Neutrophil (primary cell): ENCODE measurements around the gene LIPE.

Source experiments
- H3K27ac ChIP-seq: fragments of 200-600 bp; sonication (generic); 2 replicates; pipeline ENCODE4 v1.5.1; 2016; ENCODE audit warnings: mild to moderate bottlenecking, moderate library complexity
- H3K27me3 ChIP-seq: fragments of 200-600 bp; sonication (generic); 2 replicates; pipeline ENCODE4 v1.6.0; 2016; ENCODE audit warnings: mild to moderate bottlenecking
- H3K36me3 ChIP-seq: fragments of 200-600 bp; sonication (generic); 2 replicates; pipeline ENCODE4 v1.5.1; 2017
- H3K4me1 ChIP-seq, 2 experiments: fragments of 200-600 bp in 1 of 2; sonication (generic) in 1 of 2; 1 replicate in 1 of 2; 2 replicates in 1 of 2; pipeline versions ENCODE4 v1.5.1 to v1.6.1; 2013 to 2016; ENCODE audit warnings: low read depth in 1 of 2, low read length in 1 of 2, mild to moderate bottlenecking in 1 of 2, moderate library complexity in 1 of 2; ENCODE audit not compliant: control insufficient read depth in 1 of 2, insufficient read depth in 1 of 2
- H3K4me3 ChIP-seq, 2 experiments: fragments of 200-600 bp in 1 of 2; sonication (generic) in 1 of 2; 1 replicate in 1 of 2; 2 replicates in 1 of 2; pipeline ENCODE4 v1.5.1; 2013 to 2016; ENCODE audit warnings: low read depth in 1 of 2, low read length in 1 of 2, mild to moderate bottlenecking in 1 of 2, moderate library complexity in 1 of 2
- H3K9me3 ChIP-seq: fragments of 200-600 bp; sonication (generic); 2 replicates; pipeline ENCODE4 v1.5.1; 2016
- CTCF ChIP-seq: fragments of 200-600 bp; sonication (generic); IDR thresholded peaks from 2 replicates; pipeline ENCODE4 v1.5.1; 2016; ENCODE audit warnings: antibody characterized with exemption

LIPE gene

DNA sequence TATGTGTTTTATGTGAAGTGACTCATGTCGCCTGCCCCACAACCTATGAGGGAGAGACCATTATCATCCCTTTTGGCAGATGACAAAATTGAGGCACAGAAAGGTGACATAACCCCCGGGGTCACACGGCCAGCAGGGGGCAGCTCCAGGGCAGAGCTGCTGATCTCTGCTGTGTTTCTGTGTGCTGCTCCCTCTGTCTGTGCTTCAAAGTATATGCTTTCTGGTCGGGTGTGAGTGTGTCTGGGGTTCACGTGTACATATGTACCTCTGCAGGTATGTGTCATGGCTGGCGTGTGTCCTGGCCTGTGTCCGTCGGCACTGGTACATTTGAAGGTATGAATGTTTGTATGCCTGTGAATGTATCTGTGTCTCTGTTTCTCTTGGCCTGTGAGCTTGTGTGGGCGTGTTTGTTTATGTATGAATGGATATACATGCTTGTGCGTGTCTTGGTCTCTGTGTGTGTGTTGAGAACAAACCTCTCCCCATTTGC, 7.1 kb downstream of the LIPE start:
- Histone ChIP-seq H3K36me3 (peaks cover 8% of the 10 kb centered on the region), H3K4me3 (no peak overlapping the region), H3K27ac (peak overlapping the region; percentile 87), H3K9me3 (no peaks in the 10 kb centered on the region), H3K27me3 (peaks cover 16% of the 10 kb centered on the region), H3K4me1 (peaks cover 50 to 52% of the 10 kb centered on the region in 2 experiments)
- TF ChIP-seq CTCF: no peak

- Histone ChIP-seq H3K27ac (no peak overlapping the region), H3K9me3 (no peaks in the 10 kb centered on the region), H3K27me3 (peaks cover 8% of the 10 kb centered on the region), H3K36me3 (peaks cover 16% of the 10 kb centered on the region), H3K4me3 (no peak overlapping the region), H3K4me1 (peaks cover 43 to 44% of the 10 kb centered on the region in 2 experiments)
- TF ChIP-seq CTCF: no peak
Observed at GRCh38 chr19:42419309-42419708, 7.9 kb downstream of the LIPE start.

DNA sequence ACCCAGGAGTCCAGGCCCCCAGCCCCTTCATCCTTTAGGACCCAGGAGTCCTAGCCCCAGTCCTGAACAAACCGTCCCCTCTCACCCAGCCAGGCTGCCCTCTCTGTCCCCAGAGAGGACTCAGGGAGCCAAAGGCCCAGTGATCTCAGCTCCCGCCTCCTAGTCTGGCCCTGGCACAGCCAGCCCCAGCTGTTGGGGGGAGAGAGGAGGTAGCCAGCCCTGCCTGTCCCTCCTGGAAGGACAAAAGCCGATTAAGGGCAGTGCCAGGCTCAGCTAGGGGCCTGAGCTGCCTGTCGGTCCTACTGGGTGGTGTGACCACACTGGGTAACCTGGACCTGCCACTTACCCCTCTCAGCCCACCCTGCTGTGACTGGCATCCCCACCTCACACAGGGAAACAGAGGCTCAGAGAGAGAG, 14.5 kb downstream of the LIPE start:
- Histone ChIP-seq H3K9me3 (no peaks in the 10 kb centered on the region), H3K4me1 (no peaks in the 10 kb centered on the region), H3K4me3 (no peak overlapping the region), H3K36me3 (peaks cover 55% of the 10 kb centered on the region), H3K27ac (no peak overlapping the region), H3K27me3 (no peaks in the 10 kb centered on the region)
- no peak for TF ChIP-seq CTCF

GRCh38 chr19:42412227-42412626, 15.0 kb downstream of the LIPE start:
- Histone ChIP-seq H3K4me3 (no peak overlapping the region), H3K4me1 (no peaks in the 10 kb centered on the region), H3K27ac (no peak overlapping the region), H3K9me3 (no peaks in the 10 kb centered on the region), H3K36me3 (peaks cover 59% of the 10 kb centered on the region), H3K27me3 (no peaks in the 10 kb centered on the region)
- TF ChIP-seq CTCF: no peak

GRCh38 chr19:42411581-42412178, 15.5 kb downstream of the LIPE start:
- H3K27me3 ChIP-seq: no peaks in the 10 kb centered on the region
- no peak overlapping the region for H3K4me3 ChIP-seq
- no peaks in the 10 kb centered on the region for H3K9me3 ChIP-seq
- H3K4me1 ChIP-seq: no peaks in the 10 kb centered on the region
- no peak for TF ChIP-seq CTCF
- H3K36me3 ChIP-seq: peaks cover 65% of the 10 kb centered on the region
- no peak overlapping the region for H3K27ac ChIP-seq
